ENCODE measurements around the gene GRM8. TPM values are rescaled to one million over a fixed set of nuclear protein-coding genes. Genes with fewer than 3 reads are reported as not detected.

The GRM8 gene
- total and polyA plus RNA-seq, 9 of the 15 experiments (the other 6 are each of a cell fraction or from before 2014, with no cell fraction given), result 0.13 TPM; not detected in 7

- Histone ChIP-seq H3K79me2 (ENCODE audit: control insufficient read depth, insufficient read depth, low read length) (no peaks in the 10 kb centered on the region), H3K9me1 (ENCODE audit: control insufficient read depth, insufficient read depth, low read length) (no peaks in the 10 kb centered on the region), H2AFZ (ENCODE audit: low read depth, low read length) (no peak overlapping the region), H3K4me2 (ENCODE audit: insufficient read depth, low read length) (no peak overlapping the region), H3K9ac (ENCODE audit: insufficient read depth in 1 of 2, low read depth in 2 of 2, low read length in 2 of 2) (no peak overlapping the region), H3K36me3 (ENCODE audit: control insufficient read depth, insufficient read depth, low read length) (no peaks in the 10 kb centered on the region), H3K27me3 (ENCODE audit: control insufficient read depth in 2 of 2, insufficient read depth in 2 of 2, low read length in 2 of 2) (no peaks in the 10 kb centered on the region), H4K20me1 (replicated peaks; ENCODE audit: control insufficient read depth, insufficient read depth, low read length) (no peaks in the 10 kb centered on the region), H3K27ac (ENCODE audit: extremely low read depth, low read depth, low read length) (no peak overlapping the region), H3K9me3 (replicated peaks; ENCODE audit: control insufficient read depth, insufficient read depth, low read depth, low read length) (no peaks in the 10 kb centered on the region), H3K4me1 (replicated peaks in 1 of 2; ENCODE audit: control insufficient read depth in 2 of 2, insufficient read depth in 2 of 2, low read length in 2 of 2) (no peaks in the 10 kb centered on the region), H3K4me3 (no peak overlapping the region)
- ChIA-PET POLR2A (no interaction called here), CTCF (ENCODE audit: low intra/inter-chr PET ratio) (no interaction called here)
- intact Hi-C loops (cut with micrococcal nuclease), result no loop called here
- WGBS (ENCODE audit: insufficient coverage, low coverage, missing lambda C conversion rate), result 0% methylated on average over 1 of the region's 1 CpG
- in situ Hi-C loops (cut with MboI), result no loop called here
- DNase-seq (ENCODE audit: extremely low read depth in 1 of 4, low spot score in 3 of 4) (no peak), FAIRE-seq (no peak), ATAC-seq (no peak)
- TF ChIP-seq ZNF766 (CRISPR knock-in tag; conservative IDR thresholded peaks at IDR 0.05) (no peak), PHF21A (IDR thresholded peaks at IDR 0.05; ENCODE audit: borderline replicate concordance, low read depth) (no peak), ZNF431 (CRISPR knock-in tag; IDR thresholded peaks at IDR 0.05) (no peak), MAFG (tag; conservative IDR thresholded peaks at IDR 0.05) (no peak), SAFB (IDR thresholded peaks at IDR 0.05; ENCODE audit: borderline replicate concordance, low read depth, low read length) (no peak), YBX1 (IDR thresholded peaks at IDR 0.05) (no peak), FOS (IDR thresholded peaks at IDR 0.05; ENCODE audit: extremely low read depth, insufficient read length) (no peak), ZNF444 (CRISPR knock-in tag; IDR thresholded peaks at IDR 0.05) (no peak), BRD9 (IDR thresholded peaks at IDR 0.05; ENCODE audit: low read depth, partially characterized antibody) (no peak), ESRRA (IDR thresholded peaks at IDR 0.05; ENCODE audit: borderline replicate concordance, low read depth) (no peak), RFX5 (IDR thresholded peaks at IDR 0.05; ENCODE audit: low read depth, low read length) (no peak), RBM22 (IDR thresholded peaks at IDR 0.05; ENCODE audit: low read depth, low read length, poor library complexity, severe bottlenecking) (no peak), HNRNPL (IDR thresholded peaks at IDR 0.05; ENCODE audit: low read depth, low read length) (no peak), NBN (IDR thresholded peaks at IDR 0.05; ENCODE audit: low read depth) (no peak), GABPB1 (CRISPR knock-in tag; IDR thresholded peaks at IDR 0.05) (no peak), ZKSCAN3 (CRISPR knock-in tag; IDR thresholded peaks at IDR 0.05) (no peak), MTA1 (IDR thresholded peaks at IDR 0.05; ENCODE audit: borderline replicate concordance) (no peak), FOXA1 (IDR thresholded peaks at IDR 0.05; ENCODE audit: borderline replicate concordance) (no peak), MXI1 (IDR thresholded peaks at IDR 0.05; ENCODE audit: low read depth, low read length) (no peak)
- no TSS peak for BruUV-seq (replicated peaks)
These were observed 66.1 kb downstream of the GRM8 start for GRCh38 chr7:127186686-127187085.

All from K562 (cell line).